K562 (cell line): ENCODE data around the gene POLD4. TPM values are rescaled to one million over a fixed set of nuclear protein-coding genes. Genes with fewer than 3 reads are reported as not detected.

Source experiments
- BRD9 ChIP-seq: fragments of 450-650 bp; IDR thresholded peaks from 2 replicates; pipeline ENCODE4 v1.6.1; 2018; ENCODE audit warnings: low read depth; ENCODE audit not compliant: partially characterized antibody
- CBX3 ChIP-seq, 2 experiments: IDR thresholded peaks; 1 replicate in 1 of 2; 2 replicates in 1 of 2; pipeline ENCODE4 v1.6.1; 2012; ENCODE audit warnings: inconsistent platforms in 2 of 2, low read length in 2 of 2, borderline replicate concordance in 1 of 2, control low read depth in 1 of 2
- CREB1 ChIP-seq, 2 experiments: sonication (generic) in 1 of 2; formaldehyde crosslinking in 1 of 2; IDR thresholded peaks; 2 replicates each; pipeline versions ENCODE4 v1.6.1 to v1.8.0; 2012 to 2022; ENCODE audit warnings: inconsistent platforms in 1 of 2, mild to moderate bottlenecking in 1 of 2, missing genetic modification reagents in 1 of 2, moderate library complexity in 1 of 2
- MYNN ChIP-seq, 2 experiments: sonication (generic); formaldehyde crosslinking in 1 of 2; IDR thresholded peaks; 2 replicates each; pipeline versions ENCODE4 v1.5.0 to v1.6.1; 2016 to 2020; ENCODE audit warnings: antibody characterized with exemption in 1 of 2, missing genetic modification reagents in 1 of 2
- POLR2AphosphoS2 ChIP-seq: IDR thresholded peaks from 2 replicates; pipeline ENCODE4 v1.6.1; 2012; ENCODE audit warnings: low read length, improper control_type of control experiment
- POLR2B ChIP-seq: fragments of 450-650 bp; IDR thresholded peaks from 2 replicates; pipeline ENCODE4 v1.6.1; 2018; ENCODE audit warnings: low read depth; ENCODE audit not compliant: partially characterized antibody
- POLR3A ChIP-seq: IDR thresholded peaks from 2 replicates; pipeline ENCODE4 v1.6.1; 2011; ENCODE audit warnings: borderline replicate concordance, mild to moderate bottlenecking, moderate library complexity; ENCODE audit not compliant: insufficient read length, insufficient read depth; ENCODE audit errors: extremely low read depth
- PTBP1 ChIP-seq: fragments of 200-400 bp; formaldehyde crosslinking; IDR thresholded peaks from 2 replicates; pipeline ENCODE4 v1.6.1; 2017; ENCODE audit warnings: low read depth, low read length
- SMARCC2 ChIP-seq: fragments of 450-650 bp; IDR thresholded peaks from 2 replicates; pipeline ENCODE4 v1.6.1; 2017; ENCODE audit warnings: antibody characterized with exemption, moderate library complexity, mild to moderate bottlenecking, low read depth
- SNRNP70 ChIP-seq: fragments of 200-400 bp; formaldehyde crosslinking; optimal IDR thresholded peaks from 2 replicates; pipeline ENCODE3; 2017; ENCODE audit warnings: low read depth, low read length
- TBP ChIP-seq: optimal IDR thresholded peaks from 2 replicates; pipeline ENCODE3; 2011; ENCODE audit warnings: low read depth, low read length, improper control_type of control experiment
- ZNF253 ChIP-seq: fragments of 250-450 bp; sonication (Bioruptor Pico); conservative IDR thresholded peaks from 2 replicates; pipeline ENCODE4 v1.6.1; 2021; ENCODE audit warnings: mild to moderate bottlenecking
- ZNF347 ChIP-seq: fragments of 450-650 bp; formaldehyde crosslinking; IDR thresholded peaks from 2 replicates; pipeline ENCODE4 v1.4.0; 2020; ENCODE audit warnings: low read depth, mild to moderate bottlenecking, moderate library complexity
- ZNF408 ChIP-seq: fragments of 250-450 bp; sonication (Bioruptor Pico); IDR thresholded peaks from 2 replicates; pipeline ENCODE4 v1.4.0; 2020; ENCODE audit warnings: low read depth, mild to moderate bottlenecking, moderate library complexity
- polyA plus RNA-seq, 8 experiments: library from polyadenylated mRNA; depleted of rRNA in 4 of 8; stranded (reverse) in 5 of 8; unstranded in 3 of 8; fragments of >200 nt; fragmentation: Nextera tagmentation in 2 of 8; fragmentation: Illumina TruSeq in 1 of 8; extraction: Ambion mirVana in 2 of 8; extraction: Trizol in 1 of 8; gene quantifications; 2 replicates each; pipeline versions ENCODE4 v1.2.1 to v1.2.3, GENCODE V29; 2011 to 2014; ENCODE audit warnings: inconsistent platforms in 1 of 8, missing spikeins in 1 of 8
- total RNA-seq, 7 experiments: library from RNA; depleted of rRNA in 6 of 7; stranded (reverse); fragments of >200 nt in 6 of 7; fragmentation: Illumina TruSeq in 2 of 7; extraction: Trizol in 2 of 7; gene quantifications; 2 replicates each; pipeline versions ENCODE4 v1.2.1 to v1.2.3, GENCODE V29; 2011 to 2021; ENCODE audit warnings: low replicate concordance in 1 of 7
- TF ChIP-seq, protein P1 (sequence below): fragments of 450-650 bp; formaldehyde crosslinking; IDR thresholded peaks from 2 replicates; pipeline ENCODE4 v1.4.0; 2022; ENCODE audit warnings: missing genetic modification characterization
- TF ChIP-seq, protein P2 (sequence below), 2 experiments: fragments of 250-450 bp in 1 of 2; fragments of 450-650 bp in 1 of 2; sonication (Bioruptor Pico) in 1 of 2; IDR thresholded peaks; 2 replicates each; pipeline versions ENCODE4 v1.6.1 to v1.8.0; 2016 to 2021; ENCODE audit warnings: mild to moderate bottlenecking in 2 of 2, moderate library complexity in 2 of 2, missing compliant biosample characterization in 1 of 2, missing genetic modification characterization in 1 of 2
- TF ChIP-seq, protein P3 (sequence below), 2 experiments: fragments of 450-650 bp; IDR thresholded peaks; 2 replicates each; pipeline ENCODE4 v1.6.1; 2018; ENCODE audit warnings: mild to moderate bottlenecking in 2 of 2, low read depth in 1 of 2; ENCODE audit not compliant: partially characterized antibody in 2 of 2
- TF ChIP-seq, protein P4 (sequence below): fragments of 250-450 bp; sonication (Bioruptor Pico); IDR thresholded peaks from 2 replicates; pipeline ENCODE4 v1.8.0; 2022; ENCODE audit warnings: moderate library complexity, mild to moderate bottlenecking, inconsistent platforms

Gene POLD4
- total and polyA plus RNA-seq, 9 of the 15 experiments (the other 6 are each of a cell fraction or from before 2014, with no cell fraction given) = 5.8 to 64.5 (median 18.3) TPM

DNA sequence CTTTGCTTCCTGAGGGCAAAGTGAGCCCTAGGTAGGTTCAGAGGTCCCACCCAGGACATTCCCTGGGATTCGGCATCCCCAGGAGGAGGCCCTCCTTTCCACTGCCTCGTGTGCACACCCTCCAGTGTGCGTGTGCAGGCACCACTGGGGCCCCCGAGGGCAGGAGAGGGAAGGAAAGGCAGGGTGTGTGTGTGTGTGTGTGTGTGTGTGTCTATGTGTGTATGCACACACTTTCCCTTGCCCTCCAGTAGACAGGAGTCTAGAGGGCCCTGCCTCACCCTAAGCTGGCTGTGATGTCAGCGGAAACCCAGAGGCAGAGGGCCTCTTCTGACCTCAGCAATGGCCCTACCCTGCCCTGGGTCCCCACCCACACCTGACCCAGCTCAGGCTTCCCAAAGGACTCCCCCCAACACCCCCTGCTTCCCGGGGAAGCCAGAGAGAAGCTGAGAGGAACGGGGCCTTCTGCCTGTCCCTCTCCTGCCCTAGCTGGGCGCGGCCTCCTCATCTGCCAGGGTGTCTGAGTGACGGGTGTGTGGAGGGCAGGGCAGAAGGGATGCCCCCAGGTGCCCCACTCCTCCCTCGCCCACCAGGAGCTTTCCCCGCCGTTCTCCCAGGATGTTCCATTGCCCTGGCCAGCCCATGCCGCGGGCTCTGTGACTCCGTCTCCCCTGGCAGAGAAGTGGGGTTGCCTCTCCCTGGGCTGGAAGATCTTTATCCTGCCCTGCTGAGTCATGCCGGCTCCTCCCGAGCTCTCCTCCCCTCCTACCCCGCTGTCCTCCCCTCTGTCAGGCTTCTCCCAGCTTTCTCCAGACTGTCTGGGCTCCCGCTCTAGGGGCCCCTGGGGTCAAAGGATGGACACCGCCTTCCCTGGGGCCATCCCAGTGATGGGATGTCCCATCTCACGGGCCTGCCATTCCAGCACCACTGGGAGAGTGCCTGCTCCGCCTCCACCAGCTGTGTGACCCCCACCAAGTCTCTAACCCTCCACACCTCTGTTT is 26.0 kb upstream of the POLD4 start (continued):
- TF ChIP-seq POLR2AphosphoS2 (no peak), POLR3A (no peak), TBP (no peak), BRD9 (no peak), SNRNP70 (no peak), ZNF347 (no peak), ZNF408 (CRISPR knock-in tag) (no peak), CBX3 (IDR thresholded peaks at IDR 0.05; ENCODE audit: borderline replicate concordance in 1 of 2, low read length in 2 of 2) (no peak), ZNF253 (no peak), CREB1 (IDR thresholded peaks at IDR 0.05) (no peak), CREB1 (CRISPR knock-in tag; IDR thresholded peaks at IDR 0.05) (no peak), SMARCC2 (peak; percentile 52; the same call in 1 of the 2 replicates), PTBP1 (no peak), POLR2B (no peak), MYNN (IDR thresholded peaks at IDR 0.05) (no peak), MYNN (CRISPR knock-in tag; IDR thresholded peaks at IDR 0.05) (no peak)
- TF ChIP-seq, protein P1, sequence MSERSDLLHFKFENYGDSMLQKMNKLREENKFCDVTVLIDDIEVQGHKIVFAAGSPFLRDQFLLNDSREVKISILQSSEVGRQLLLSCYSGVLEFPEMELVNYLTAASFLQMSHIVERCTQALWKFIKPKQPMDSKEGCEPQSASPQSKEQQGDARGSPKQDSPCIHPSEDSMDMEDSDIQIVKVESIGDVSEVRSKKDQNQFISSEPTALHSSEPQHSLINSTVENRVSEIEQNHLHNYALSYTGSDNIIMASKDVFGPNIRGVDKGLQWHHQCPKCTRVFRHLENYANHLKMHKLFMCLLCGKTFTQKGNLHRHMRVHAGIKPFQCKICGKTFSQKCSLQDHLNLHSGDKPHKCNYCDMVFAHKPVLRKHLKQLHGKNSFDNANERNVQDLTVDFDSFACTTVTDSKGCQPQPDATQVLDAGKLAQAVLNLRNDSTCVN (CRISPR knock-in tag) = peak; percentile 23; the same call in 1 of the 2 replicates
- TF ChIP-seq, protein P2, sequence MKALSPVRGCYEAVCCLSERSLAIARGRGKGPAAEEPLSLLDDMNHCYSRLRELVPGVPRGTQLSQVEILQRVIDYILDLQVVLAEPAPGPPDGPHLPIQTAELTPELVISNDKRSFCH (CRISPR knock-in tag; IDR thresholded peaks at IDR 0.05) = no peak
- TF ChIP-seq, protein P2 (tag; IDR thresholded peaks at IDR 0.05) = 0 out of 2 replicates have a peak, but pooled peaks have one; percentile 44
- TF ChIP-seq, protein P3, sequence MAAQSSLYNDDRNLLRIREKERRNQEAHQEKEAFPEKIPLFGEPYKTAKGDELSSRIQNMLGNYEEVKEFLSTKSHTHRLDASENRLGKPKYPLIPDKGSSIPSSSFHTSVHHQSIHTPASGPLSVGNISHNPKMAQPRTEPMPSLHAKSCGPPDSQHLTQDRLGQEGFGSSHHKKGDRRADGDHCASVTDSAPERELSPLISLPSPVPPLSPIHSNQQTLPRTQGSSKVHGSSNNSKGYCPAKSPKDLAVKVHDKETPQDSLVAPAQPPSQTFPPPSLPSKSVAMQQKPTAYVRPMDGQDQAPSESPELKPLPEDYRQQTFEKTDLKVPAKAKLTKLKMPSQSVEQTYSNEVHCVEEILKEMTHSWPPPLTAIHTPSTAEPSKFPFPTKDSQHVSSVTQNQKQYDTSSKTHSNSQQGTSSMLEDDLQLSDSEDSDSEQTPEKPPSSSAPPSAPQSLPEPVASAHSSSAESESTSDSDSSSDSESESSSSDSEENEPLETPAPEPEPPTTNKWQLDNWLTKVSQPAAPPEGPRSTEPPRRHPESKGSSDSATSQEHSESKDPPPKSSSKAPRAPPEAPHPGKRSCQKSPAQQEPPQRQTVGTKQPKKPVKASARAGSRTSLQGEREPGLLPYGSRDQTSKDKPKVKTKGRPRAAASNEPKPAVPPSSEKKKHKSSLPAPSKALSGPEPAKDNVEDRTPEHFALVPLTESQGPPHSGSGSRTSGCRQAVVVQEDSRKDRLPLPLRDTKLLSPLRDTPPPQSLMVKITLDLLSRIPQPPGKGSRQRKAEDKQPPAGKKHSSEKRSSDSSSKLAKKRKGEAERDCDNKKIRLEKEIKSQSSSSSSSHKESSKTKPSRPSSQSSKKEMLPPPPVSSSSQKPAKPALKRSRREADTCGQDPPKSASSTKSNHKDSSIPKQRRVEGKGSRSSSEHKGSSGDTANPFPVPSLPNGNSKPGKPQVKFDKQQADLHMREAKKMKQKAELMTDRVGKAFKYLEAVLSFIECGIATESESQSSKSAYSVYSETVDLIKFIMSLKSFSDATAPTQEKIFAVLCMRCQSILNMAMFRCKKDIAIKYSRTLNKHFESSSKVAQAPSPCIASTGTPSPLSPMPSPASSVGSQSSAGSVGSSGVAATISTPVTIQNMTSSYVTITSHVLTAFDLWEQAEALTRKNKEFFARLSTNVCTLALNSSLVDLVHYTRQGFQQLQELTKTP (IDR thresholded peaks at IDR 0.05; ENCODE audit: low read depth in 1 of 2, partially characterized antibody in 2 of 2) = no peak
- TF ChIP-seq, protein P4, sequence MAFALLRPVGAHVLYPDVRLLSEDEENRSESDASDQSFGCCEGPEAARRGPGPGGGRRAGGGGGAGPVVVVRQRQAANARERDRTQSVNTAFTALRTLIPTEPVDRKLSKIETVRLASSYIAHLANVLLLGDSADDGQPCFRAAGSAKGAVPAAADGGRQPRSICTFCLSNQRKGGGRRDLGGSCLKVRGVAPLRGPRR (CRISPR knock-in tag) = 0 out of 2 replicates have a peak, but pooled peaks have one; percentile 24
